CD4-positive, CD25-positive, alpha-beta regulatory T cell (primary cell): ENCODE data around the gene PCBD1. TPM values are rescaled to one million over a fixed set of nuclear protein-coding genes. Genes with fewer than 3 reads are reported as not detected.

ENCODE experiments used
- ATAC-seq, 2 donors: fragments of 150-1000 bp; cut with Tn5 transposase; one replicate each; pipeline ENCODE4 v1.10.0; 2021; ENCODE audit warnings: low read depth in 2 of 2, moderate number of reproducible peaks in 2 of 2, moderate library complexity in 1 of 2
- DNase-seq, 3 donors: peaks; one replicate each; pipeline versions ENCODE4 v3.0.0 to v3.0.0-alpha.2; 2012 to 2022; ENCODE audit warnings: mixed read lengths in 1 of 3
- H3K27ac ChIP-seq: one replicate; pipeline ENCODE4 v1.7.0; 2013; ENCODE audit warnings: mild to moderate bottlenecking, low read length; ENCODE audit not compliant: insufficient read depth, poor library complexity, severe bottlenecking
- H3K27me3 ChIP-seq: one replicate; pipeline ENCODE4 v1.7.0; 2013; ENCODE audit warnings: low read length; ENCODE audit not compliant: control insufficient read depth, insufficient read depth
- H3K36me3 ChIP-seq: one replicate; pipeline ENCODE4 v1.7.0; 2013; ENCODE audit warnings: mild to moderate bottlenecking, low read length, moderate library complexity; ENCODE audit not compliant: control insufficient read depth, insufficient read depth
- H3K4me1 ChIP-seq: 2 replicates; pipeline ENCODE4 v1.7.0; 2013; ENCODE audit warnings: mild to moderate bottlenecking, low read length; ENCODE audit not compliant: insufficient read depth, control insufficient read depth, poor library complexity, severe bottlenecking
- H3K4me3 ChIP-seq: one replicate; pipeline ENCODE4 v1.7.0; 2013; ENCODE audit warnings: low read depth, mild to moderate bottlenecking, low read length, moderate library complexity
- H3K9me3 ChIP-seq, 2 experiments: 1 replicate in 1 of 2; 2 replicates in 1 of 2; pipeline ENCODE4 v1.7.0; 2013; ENCODE audit warnings: low read length in 2 of 2, mild to moderate bottlenecking in 1 of 2, moderate library complexity in 1 of 2; ENCODE audit not compliant: control insufficient read depth in 2 of 2
- H3K27ac Mint-ChIP-seq, 3 donors: one replicate each; pipeline ENCODE4 v1.8.0; 2020 to 2022; ENCODE audit warnings: mild to moderate bottlenecking in 3 of 3, mixed read lengths in 3 of 3, moderate library complexity in 2 of 3
- H3K27me3 Mint-ChIP-seq: one replicate; pipeline ENCODE4 v1.8.0; 2022; ENCODE audit warnings: mild to moderate bottlenecking, mixed read lengths
- H3K36me3 Mint-ChIP-seq: one replicate; pipeline ENCODE4 v1.8.0; 2020; ENCODE audit warnings: mixed read lengths
- H3K4me1 Mint-ChIP-seq, 4 donors: one replicate each; pipeline ENCODE4 v1.8.0; 2020 to 2022; ENCODE audit warnings: mixed read lengths in 4 of 4, mild to moderate bottlenecking in 1 of 4
- H3K4me3 Mint-ChIP-seq, 4 donors: one replicate each; pipeline ENCODE4 v1.8.0; 2020 to 2022; ENCODE audit warnings: mild to moderate bottlenecking in 4 of 4, mixed read lengths in 4 of 4, moderate library complexity in 3 of 4
- H3K9me3 Mint-ChIP-seq, 7 donors: one replicate each; pipeline ENCODE4 v1.8.0; 2020 to 2022; ENCODE audit warnings: mixed read lengths in 7 of 7, mild to moderate bottlenecking in 3 of 7, moderate library complexity in 2 of 7
- polyA plus RNA-seq, 4 donors: library from polyadenylated mRNA; unstranded; fragments of 300-500 nt; fragmentation: Illumina TruSeq; gene quantifications; one replicate each; pipeline ENCODE4 v1.2.3, GENCODE V29; 2021
- total RNA-seq: library from RNA; stranded (reverse); gene quantifications from one replicate; pipeline ENCODE4 v1.2.3, GENCODE V29; 2022

The PCBD1 gene
- total and polyA plus RNA-seq, 5 donors from 2014 or later, result 14.0 to 41.7 (median 28.7) TPM

DNA sequence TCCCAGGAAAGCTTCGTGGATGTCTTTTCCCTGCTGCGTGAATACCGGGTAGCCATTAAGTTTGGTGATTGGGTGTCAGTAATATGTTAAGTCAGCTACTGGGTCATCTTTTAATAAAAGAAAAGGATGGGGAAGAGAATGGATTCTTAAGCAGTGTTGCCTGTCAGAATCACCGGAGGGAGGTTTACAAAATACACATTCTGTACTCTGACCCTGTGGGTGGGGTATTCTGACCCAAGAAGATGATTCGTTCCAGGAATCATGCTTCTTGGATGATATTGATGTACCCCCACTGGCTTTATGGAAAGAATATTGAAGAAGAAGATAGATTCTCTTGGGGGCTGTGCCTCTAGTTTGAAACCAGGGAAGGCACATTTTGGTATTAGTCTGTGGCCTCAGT lies 54.3 kb downstream of the PCBD1 start:
- Mint-ChIP-seq H3K27ac (no peak overlapping the region), H3K4me1 (peaks cover 14 to 29% (median 17%) of the 10 kb centered on the region in 4 donors), H3K9me3 (peaks cover 0 to 6% (median 2%) of the 10 kb centered on the region in 7 donors), H3K36me3 (peaks cover 48% of the 10 kb centered on the region), H3K27me3 (no peaks in the 10 kb centered on the region), H3K4me3 (no peak overlapping the region)
- H3K4me3 ChIP-seq, result no peak overlapping the region
- peaks cover 0 to 6% of the 10 kb centered on the region in 2 experiments for H3K9me3 ChIP-seq
- no peaks in the 10 kb centered on the region for H3K27me3 ChIP-seq
- DNase-seq (no peak), ATAC-seq (no peak)
- no peak overlapping the region for H3K27ac ChIP-seq
- no peaks in the 10 kb centered on the region for H3K4me1 ChIP-seq
- H3K36me3 ChIP-seq, result peaks cover 13% of the 10 kb centered on the region

- Mint-ChIP-seq H3K4me3 (no peak overlapping the region), H3K9me3 (peaks cover 0 to 6% (median 2%) of the 10 kb centered on the region in 7 donors), H3K4me1 (peaks cover 14 to 29% (median 17%) of the 10 kb centered on the region in 4 donors), H3K27ac (no peak overlapping the region), H3K27me3 (no peaks in the 10 kb centered on the region), H3K36me3 (peaks cover 51% of the 10 kb centered on the region)
- H3K36me3 ChIP-seq, result peaks cover 16% of the 10 kb centered on the region
- no peak overlapping the region for H3K27ac ChIP-seq
- no peak for ATAC-seq
- H3K4me1 ChIP-seq, result no peaks in the 10 kb centered on the region
- H3K9me3 ChIP-seq, result peaks cover 0 to 6% of the 10 kb centered on the region in 2 experiments
- H3K27me3 ChIP-seq, result no peaks in the 10 kb centered on the region
- no peak for DNase-seq
- no peak overlapping the region for H3K4me3 ChIP-seq
These were observed 54.8 kb downstream of the PCBD1 start for GRCh38 chr10:70833601-70834000.

Other genes starting within 250 kb of the PCBD1 start
- gene ADAMTS14, start 216.1 kb downstream of the PCBD1 start, total RNA-seq, result not detected
- not detected for gene ADAMTS14, start 216.1 kb downstream of the PCBD1 start, polyA plus RNA-seq
- gene TBATA, start 103.2 kb downstream of the PCBD1 start, total RNA-seq, result not detected
- gene TBATA, start 103.2 kb downstream of the PCBD1 start, polyA plus RNA-seq, result not detected
- gene SGPL1, start 72.6 kb downstream of the PCBD1 start, total RNA-seq, result 30.4 TPM
- 10 to 100 TPM; 12.8 to 16.8 (median 14.9) TPM for gene SGPL1, start 72.6 kb downstream of the PCBD1 start, polyA plus RNA-seq